Posterior cingulate gyrus (tissue), 11 donors: Measurements from ENCODE around the gene MT2A.
"Not testable (repeated sequence)": the region's sequence is repeated elsewhere in the genome, so short reads cannot be mapped to it uniquely, and the experiment has no call there.

Source experiments
- DNase-seq, 10 donors: peaks; one replicate each; pipeline versions ENCODE4 v3.0.0 to v3.0.0-alpha.2; 2020 to 2021; ENCODE audit warnings: mixed read lengths in 3 of 10
- intact Hi-C: fragments of 100-400 bp; cut with DNase I; formaldehyde crosslinking; loops from one replicate; pipeline ENCODE4 v1.15.1; 2023

The MT2A gene

DNA sequence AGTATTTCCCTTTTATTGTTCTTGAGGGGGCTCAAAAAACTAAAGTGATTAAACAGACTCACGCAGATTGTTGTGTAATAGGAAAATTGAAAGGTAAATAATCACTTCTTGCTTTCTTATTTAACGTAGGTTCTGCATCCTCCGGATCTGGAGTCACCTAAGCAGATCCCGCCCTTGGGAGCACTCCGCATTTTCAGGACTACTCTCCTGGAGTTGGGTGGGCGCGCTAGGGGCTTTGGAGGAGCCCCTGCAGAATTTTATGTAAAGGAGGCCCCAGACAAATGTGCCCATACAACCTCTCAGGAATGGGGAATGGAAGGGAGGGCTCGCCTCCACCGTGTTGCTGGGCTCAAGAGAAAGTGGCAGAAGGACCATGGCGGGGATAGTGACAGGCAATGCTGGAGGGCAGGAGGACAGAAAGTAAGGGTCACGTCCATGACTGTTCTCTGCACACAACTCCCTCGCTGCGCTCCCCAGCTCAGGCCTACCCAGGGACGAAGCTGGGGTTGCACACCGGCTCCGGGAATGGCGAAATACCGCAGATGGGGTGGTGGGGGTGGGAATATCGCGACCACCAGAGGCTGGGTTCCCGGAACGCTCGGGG lies 8.3 kb downstream of the MT2A start:
- DNase-seq: no peak
- intact Hi-C loops: no loop called here

DNA sequence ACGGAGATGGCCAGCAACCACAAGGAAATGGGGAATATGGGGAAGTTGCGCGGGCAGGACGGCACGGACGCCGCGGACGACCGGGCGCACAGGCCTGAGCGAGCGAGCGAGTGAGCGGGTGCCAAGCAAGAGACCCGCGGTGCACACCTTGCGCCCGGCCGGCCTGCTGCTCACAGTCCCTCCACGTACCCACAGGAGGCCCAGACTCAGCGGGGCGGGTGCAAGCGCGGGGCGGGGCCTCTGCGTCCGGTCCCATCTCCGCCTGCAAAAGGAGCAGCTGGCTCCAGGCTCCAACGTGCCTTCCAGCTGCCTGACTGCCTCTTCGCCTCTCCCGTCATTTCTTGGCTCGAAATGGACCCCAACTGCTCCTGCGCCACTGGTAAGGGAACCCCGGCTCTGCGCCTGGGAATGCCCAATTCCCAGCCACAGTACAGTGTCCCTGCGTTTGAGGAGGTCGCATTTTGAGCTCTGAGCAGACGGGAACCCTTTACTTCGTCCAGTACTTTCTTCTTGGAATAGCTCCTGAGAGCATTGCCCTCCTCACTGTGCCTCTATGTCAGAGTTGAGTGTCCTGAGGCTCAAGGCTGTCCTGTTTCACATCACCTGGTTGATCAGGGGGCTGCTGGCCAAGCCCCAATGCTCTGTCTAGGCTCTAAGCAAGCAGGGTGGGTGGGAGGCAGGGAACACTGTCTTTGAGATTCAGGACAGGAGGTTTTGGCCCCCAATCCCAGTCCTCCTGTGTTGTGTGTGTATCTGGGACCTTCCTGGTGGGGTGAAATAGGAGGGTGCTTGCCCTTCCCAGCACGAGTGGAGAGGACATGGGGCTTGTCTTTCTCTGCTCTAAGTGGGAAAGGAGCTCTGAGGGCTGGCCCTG lies 9.1 kb downstream of the MT2A start:
- intact Hi-C loops: no loop called here
- peak in 4 of 10 donors; percentile 46 to 93 (median 66) for DNase-seq

DNA sequence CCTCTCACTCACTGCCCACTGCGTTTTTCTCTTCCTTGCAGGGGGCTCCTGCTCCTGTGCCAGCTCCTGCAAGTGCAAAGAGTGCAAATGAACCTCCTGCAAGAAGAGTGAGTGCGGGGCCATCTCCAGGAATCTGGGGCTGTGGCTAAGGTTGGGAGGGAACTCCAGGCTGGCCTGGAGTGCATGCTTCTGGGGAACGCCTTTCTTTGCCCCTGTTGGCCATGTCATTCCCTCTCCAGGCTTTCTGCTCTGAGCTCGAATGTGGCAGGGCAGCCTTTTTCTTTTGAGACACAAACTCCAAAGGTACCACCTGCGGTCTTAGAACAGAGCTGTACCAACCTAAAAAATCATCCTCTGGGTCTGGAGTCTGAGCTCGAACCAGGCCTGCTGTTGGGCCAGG lies 9.8 kb downstream of the MT2A start:
- DNase-seq: no peak
- intact Hi-C loops: no loop called here

DNA sequence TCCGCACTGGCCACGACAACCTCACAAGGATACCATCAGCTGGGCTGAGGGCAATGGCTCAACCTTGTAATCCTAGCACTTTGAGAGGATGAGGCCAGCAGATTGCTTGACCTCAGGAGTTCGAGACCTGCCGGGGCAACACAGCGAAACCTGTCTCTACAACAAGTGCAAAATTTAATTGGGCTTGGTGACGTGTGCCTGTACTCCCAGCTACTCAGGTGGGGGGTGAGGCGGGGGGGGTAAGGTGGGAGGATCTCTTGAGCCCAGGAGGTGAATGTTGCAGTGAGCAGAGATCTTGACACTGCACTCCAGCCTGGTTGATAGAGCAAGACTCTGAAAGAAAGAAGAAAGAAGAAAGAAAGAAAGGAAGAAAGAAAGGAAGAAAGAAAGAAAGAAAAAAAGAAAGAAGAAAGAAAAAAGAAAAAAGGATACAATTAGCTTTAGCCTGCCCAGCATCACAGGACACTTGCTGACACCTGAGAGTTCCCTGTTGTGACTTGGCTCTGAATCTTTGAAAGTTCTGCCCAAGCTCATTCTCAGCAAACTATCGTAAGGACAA lies 12.0 kb downstream of the MT2A start:
- intact Hi-C loops: no loop called here
- DNase-seq: no peak

DNA sequence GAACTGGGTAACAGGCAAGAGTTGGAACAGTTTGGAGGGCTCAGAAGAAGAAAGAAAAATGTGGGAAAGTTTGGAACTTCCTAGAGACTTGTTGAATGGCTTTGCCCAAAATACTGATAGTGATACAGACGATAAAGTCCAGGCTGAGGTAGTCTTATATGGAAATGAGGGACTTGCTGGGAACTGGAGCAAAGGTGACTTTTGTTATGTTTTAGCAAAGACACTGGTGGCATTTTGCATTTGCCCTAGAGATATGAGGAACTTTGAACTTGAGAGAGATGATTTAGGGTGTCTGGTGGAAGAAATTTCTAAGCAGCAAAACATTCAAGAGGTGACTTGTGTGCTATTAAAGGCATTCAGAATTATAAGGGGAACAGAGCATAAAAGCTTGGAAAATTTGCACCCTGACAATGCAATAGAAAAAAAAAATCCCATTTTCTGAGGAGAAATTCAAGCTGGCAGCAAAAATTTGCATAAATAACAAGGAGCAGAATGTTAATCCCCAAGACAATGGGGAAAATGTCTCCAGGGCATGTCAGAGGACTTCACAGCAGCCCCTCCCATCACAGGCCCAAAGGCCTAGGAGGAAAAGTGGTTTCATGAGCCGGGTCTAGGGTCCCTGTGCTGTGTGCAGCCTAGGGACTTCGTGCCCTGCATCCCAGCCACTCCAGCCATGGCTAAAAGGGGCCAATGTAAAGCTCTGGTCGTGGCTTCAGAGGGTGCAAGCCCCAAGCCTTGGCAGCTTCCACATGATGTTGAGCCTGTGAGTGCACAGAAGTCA lies 13.5 kb downstream of the MT2A start:
- intact Hi-C loops, DNase-seq: not testable (repeated sequence)

DNA sequence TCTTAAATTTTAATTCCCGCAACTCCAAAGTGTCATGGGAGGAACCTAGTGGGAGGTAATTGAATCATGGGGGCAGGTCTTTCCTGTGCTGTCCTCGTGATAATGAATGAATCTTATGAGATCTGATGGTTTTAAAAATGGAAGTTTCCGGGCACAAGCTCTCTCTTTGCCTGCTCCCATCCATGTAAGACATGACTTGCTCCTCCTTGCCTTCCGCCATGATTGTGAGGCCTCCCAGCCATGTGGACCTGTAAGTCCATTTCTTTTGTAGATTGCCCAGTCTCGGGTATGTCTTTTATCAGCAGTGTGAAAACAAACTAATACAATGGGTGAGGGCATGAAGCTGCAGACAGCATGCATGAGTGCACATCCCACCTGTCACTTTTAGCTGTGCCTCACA lies 14.8 kb downstream of the MT2A start:
- intact Hi-C loops: not testable (repeated sequence)

DNA sequence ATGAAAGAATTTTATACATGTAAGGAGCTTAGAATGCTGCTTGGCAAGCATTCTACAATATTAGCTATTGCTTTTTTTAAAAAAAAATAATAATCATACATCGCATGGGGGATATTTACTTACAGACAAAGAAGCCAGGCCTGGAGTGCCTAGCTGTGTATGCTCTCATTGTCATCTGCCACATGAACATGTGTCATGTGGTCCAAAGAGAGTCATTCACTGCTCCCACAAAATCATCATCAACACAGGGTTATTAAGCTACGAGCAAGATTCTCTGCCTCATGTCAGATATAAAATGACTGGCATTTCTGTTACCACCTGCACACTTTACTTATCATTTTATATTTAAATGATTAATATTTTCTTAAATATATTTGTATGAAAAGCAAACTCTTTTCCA lies 15.3 kb downstream of the MT2A start:
- no peak for DNase-seq
- intact Hi-C loops: no loop called here

More for the DNA sequence above, 14.8 kb downstream of the MT2A start:
- not testable (repeated sequence) for DNase-seq

DNA sequence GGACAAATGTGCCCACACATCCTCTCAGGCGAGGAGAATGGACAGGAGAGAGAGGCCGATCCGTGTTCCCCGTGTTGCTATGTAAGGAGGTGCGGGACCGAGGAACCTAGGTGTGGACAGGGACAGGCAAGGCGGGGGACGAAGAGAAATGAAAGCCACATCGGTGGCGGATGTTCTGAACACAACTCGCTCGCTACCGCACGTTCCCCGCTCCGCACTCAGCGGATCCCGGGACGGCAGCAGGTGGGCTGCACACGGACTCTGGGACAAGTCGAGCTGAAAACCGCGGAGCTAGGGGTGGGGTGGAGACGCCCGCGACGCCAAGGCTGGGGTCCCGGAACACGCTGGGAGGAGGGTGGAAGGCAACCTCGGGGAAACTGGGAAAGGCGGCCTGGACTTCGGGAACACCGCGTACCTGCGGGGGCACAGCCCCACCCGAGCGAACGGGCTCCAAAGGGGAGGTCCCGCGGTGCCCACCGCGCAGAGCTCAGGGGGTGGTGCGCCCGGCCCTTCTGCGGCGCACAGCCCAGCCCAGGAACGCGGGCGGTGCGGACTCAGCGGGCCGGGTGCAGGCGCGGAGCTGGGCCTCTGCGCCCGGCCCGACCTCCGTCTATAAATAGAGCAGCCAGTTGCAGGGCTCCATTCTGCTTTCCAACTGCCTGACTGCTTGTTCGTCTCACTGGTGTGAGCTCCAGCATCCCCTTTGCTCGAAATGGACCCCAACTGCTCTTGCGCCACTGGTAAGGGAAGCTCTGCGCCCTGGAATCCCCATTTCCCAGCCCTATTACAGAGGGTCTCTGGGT lies 17.0 kb downstream of the MT2A start, which contains the start of gene MT1E:
MT1E (plus strand) TSS at position 642 of the 803 bp plus-strand sequence; CDS start at position 713, 71 bp downstream.
- intact Hi-C loops: no loop called here
- DNase-seq: peak in 6 of 10 donors; percentile 35 to 91 (median 54)

DNA sequence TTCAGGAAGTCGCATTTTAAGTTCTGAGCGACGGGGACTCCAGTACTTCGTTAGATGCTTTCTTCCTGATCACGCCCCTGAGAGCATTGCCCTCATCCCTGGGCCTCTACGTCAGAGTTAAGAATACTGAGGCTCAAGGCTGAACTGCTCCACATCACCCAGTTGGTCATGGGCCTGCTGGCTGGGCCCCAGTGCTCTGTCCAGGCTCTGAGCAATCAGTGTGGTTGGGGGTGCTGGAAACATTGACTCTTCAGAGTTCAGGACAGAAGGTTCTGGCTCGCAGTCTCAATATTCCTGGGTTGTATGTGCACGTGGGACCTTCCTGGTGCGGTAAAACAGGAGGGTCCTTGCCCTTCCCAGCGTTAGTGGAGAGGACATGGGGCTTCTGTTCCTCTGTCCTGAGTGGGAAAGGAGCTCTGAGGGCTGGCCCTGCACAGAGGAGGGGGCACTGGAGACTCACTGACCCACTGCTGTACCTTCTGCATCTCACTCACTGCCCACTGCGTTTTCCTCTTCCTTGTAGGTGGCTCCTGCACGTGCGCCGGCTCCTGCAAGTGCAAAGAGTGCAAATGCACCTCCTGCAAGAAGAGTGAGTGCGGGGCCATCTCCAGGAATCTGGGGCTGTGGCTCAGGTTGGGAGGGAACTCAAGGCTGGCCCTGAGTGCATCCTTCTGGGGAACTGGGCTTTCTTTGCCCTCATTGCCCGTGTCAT lies 17.7 kb downstream of the MT2A start:
- intact Hi-C loops: no loop called here
- no peak for DNase-seq

DNA sequence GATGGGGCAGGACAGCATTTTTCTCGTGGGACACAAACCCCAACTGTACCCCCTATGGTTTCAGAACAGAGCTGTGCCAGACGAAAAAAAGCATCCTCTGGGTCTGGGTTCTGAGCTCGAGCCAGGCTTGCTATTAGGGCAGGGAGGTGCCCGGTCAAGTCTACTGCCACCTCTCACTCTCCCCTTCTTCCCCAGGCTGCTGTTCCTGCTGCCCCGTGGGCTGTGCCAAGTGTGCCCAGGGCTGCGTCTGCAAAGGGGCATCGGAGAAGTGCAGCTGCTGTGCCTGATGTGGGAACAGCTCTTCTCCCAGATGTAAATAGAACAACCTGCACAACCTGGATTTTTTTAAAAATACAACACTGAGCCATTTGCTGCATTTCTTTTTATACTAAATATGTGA lies 18.3 kb downstream of the MT2A start:
- intact Hi-C loops: no loop called here
- DNase-seq: no peak

DNA sequence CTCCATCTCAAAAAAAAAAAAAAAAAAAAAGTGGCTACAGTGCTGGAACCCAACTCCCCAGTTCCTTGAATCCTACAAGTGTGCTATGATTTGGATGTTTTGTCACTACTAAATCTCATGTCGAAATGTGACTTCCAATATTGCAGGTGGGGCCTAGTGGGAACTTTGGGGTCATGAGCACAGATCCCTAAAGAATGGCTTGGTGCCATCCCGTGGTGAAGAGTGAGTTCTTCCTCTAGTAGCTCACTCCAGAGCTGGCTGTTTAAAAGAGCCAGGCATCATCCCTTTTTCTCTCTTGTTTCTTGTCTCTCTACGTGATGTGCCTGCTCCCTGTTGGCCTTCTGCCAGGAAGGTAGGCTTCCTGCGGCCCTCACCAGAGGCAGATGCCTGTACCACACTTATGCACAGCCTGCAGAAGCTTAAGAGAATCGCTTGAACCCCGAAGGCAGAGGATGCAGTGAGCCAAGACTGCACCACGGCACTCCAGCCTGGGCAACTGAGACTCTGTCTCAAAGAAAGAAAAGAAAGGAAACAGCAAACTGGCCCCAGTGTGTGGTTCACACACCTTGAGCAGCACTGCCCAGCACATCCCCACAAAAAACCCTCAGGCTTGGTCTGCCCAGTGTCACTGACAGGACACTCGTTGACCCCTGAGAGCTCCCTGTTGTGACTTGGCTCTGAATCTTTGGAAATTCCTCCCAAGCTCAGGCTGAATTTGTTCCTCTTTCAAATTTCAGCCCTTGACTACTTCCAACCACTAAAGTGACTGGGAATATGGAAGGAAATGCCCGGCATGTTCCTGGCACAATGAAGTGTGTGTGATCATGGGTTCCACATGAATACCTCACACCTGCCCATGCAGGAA lies 20.3 kb downstream of the MT2A start:
- no peak for DNase-seq
- intact Hi-C loops: no loop called here

DNA sequence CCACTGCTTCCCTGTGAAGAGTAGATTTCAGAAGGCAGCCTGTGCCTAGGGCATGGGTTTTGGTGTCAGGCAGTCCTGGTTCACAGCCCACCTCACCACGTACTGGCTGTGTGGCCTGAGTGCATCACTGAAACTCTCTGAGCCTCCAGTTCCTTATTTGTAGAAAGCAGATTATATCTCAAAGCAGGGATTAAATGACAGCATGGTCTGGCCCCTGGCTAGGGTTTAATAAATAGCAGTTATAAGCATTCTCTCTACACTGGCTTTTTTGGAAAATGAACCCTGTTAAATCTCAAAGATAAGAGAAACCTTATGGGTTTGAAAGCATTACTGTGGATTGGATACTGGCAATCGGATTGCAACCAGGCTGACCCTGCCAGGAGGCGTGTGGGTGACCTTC lies 21.1 kb downstream of the MT2A start:
- no peak for DNase-seq
- intact Hi-C loops: no loop called here

DNA sequence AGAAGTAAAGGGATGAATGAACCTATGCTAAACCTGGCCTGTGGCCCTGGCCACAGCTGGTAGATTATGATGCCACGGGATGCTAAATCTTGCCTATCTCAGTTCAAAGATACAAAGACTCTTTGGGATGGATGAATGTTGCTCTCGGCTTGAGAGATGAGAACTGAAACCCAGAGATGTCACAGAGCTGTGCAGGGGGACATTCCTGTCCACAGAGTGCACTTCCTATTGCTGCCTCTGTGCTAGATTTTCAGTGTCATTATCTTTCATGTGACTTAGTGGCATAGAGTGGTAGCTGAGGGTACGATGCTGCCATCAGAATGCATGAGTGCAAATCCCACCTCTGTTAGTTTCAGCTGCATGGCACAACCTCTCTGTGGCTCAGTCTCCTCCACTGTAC lies 21.8 kb downstream of the MT2A start:
- intact Hi-C loops: no loop called here
- no peak for DNase-seq

DNA sequence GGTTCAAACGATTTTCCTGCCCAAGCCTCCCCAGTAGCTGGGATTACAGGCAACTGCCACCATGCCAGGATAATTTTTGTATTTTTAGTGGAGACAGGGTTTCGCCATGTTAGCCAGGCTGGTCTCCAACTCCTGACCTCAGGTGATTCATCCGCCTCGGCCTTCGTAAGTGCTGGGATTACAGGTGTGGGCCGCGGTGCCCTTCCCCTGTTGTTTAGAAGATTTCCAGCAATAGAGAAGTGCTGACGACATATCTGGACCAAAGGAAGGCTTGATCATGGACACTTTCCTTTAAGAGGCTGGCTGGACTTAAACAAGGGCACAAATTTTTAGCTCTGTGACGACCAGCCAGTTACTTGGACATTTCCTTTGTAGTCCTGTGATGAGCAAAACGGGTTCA lies 22.8 kb downstream of the MT2A start:
- intact Hi-C loops: no loop called here

DNA sequence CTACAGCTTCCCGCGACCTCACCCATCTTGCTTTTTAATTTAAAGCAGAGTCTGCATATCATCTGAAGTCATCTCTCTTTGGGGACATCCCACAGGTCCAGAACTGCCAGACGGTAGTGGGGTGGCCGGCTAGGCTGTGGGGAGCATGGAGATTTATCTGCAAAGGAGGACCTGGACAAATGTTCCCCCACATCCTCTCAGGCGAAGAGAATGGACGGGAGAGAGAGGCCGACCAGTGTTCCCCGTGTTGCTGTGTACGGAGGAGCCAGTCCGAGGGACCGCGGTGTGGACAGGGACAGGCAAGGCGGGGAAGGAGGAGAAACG lies 23.4 kb downstream of the MT2A start:
- intact Hi-C loops: no loop called here
- DNase-seq: no peak

More for the DNA sequence above, 22.8 kb downstream of the MT2A start:
- no peak for DNase-seq

DNA sequence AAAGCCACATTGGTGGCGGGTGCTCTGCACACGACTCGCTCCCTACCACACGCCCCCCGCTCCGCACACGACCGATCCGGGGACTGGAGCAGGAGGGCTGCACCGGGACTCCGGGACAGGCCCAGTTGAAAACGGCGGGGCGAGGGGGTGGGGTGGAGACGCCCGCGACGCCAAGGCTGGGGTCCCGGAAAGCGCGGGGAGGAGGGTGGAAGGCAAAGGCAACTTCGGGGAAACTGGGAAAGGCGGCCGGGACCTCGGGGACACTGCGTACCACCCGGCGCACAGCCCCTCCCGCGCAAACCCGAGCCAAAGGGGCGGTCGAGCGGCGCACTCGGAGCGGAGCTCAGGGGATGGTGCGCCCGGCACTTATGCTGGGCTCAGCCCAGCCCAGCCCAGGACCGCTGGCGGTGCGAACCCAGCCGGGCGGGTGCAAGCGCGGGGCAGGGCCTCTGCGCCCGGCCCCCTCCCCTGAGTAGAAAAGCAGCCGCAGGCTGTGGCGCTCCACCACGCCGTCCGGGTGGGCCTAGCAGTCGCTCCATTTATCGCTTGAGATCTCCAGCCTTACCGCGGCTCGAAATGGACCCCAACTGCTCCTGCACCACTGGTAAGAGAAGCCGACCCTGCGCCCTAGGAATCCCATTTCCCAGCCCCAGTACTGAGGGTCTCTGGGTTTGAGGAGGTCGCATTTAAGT lies 23.9 kb downstream of the MT2A start, which contains the start of gene MT1M:
MT1M (plus strand) TSS at position 504 of the 692 bp plus-strand sequence; CDS start at position 577, 73 bp downstream.
- peak in 7 of 10 donors; percentile 34 to 91 (median 63) for DNase-seq
- intact Hi-C loops: no loop called here

DNA sequence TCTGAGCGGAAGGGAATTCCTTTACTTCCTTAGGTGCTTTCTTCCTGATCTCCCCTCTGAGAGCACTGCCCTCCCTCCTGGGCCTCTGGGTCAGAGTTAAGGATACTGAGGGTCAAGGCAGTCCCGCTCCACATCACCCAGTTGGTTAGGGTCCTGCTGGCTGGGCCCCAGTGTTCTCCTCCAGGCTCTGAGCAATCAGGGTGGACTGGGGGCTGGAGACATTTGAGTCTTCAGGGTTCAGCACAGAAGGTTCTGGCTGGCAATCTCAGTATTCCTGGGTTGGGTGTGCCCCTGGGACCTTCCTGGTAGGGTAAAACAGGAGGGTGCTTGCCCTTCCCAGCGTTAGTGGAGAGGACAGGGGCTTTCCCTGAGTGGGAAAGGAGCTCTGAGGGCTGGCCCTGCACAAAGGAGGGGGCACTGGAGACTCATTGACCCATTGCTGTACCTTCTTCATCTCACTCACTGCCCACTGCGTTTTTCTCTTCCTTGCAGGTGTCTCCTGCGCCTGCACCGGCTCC lies 24.5 kb downstream of the MT2A start:
- intact Hi-C loops: no loop called here
- no peak for DNase-seq

DNA sequence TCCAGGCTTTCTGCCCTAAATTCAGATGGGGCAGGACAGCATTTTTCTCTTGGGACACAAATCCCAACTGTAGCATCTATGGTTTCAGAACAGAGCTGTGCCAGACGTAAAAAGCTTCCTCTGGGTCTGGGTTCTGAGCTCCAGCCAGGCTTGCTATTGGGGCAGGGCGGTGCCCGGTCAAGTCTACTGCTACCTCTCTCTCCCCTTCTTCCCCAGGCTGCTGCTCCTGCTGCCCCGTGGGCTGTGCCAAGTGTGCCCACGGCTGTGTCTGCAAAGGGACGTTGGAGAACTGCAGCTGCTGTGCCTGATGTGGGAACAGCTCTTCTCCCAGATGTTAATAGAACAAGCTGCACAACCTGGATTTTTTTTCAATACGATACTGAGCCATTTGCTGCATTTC lies 25.2 kb downstream of the MT2A start:
- intact Hi-C loops: no loop called here
- DNase-seq: no peak
